Tibial artery (tissue), 4 donors: ENCODE measurements around the gene SLC38A2.

Experiments
- DNase-seq, 2 donors: peaks; one replicate each; pipeline ENCODE4 v3.0.0-alpha.2; 2019
- H3K27ac ChIP-seq, 2 donors: fragments of 200-600 bp; sonication (generic) in 1 of 2; 1 replicate in 1 of 2; 2 replicates in 1 of 2; pipeline ENCODE4 v1.5.1; 2018 to 2019; ENCODE audit warnings: mild to moderate bottlenecking in 1 of 2
- H3K27me3 ChIP-seq, 2 donors: fragments of 200-600 bp; sonication (generic) in 1 of 2; one replicate each; pipeline versions ENCODE4 v1.5.1 to v1.6.0; 2016 to 2019
- H3K36me3 ChIP-seq, 3 donors: fragments of 200-600 bp; sonication (generic) in 2 of 3; one replicate each; pipeline ENCODE4 v1.5.1; 2016 to 2019; ENCODE audit warnings: mild to moderate bottlenecking in 2 of 3
- H3K4me1 ChIP-seq, 4 donors: fragments of 200-600 bp; sonication (generic) in 2 of 4; 1 replicate in 3 of 4; 2 replicates in 1 of 4; pipeline ENCODE4 v1.5.1; 2016 to 2019
- H3K4me3 ChIP-seq, 2 donors: fragments of 200-600 bp; sonication (generic) in 1 of 2; 1 replicate in 1 of 2; 2 replicates in 1 of 2; pipeline ENCODE4 v1.5.1; 2018 to 2019; ENCODE audit warnings: mild to moderate bottlenecking in 2 of 2
- H3K9me3 ChIP-seq, 3 donors: fragments of 200-600 bp; sonication (generic) in 1 of 3; one replicate each; pipeline ENCODE4 v1.5.1; 2016 to 2019
- CTCF ChIP-seq, 2 experiments: fragments of 200-600 bp in 1 of 2; fragments of 450-650 bp in 1 of 2; IDR thresholded peaks; one replicate each; pipeline ENCODE4 v1.5.1; 2017 to 2019; ENCODE audit warnings: antibody characterized with exemption in 2 of 2, mild to moderate bottlenecking in 1 of 2, moderate library complexity in 1 of 2
- intact Hi-C: fragments of 100-400 bp; cut with DNase I; formaldehyde crosslinking; loops from one replicate; pipeline ENCODE4 v1.15.0; 2023; ENCODE audit warnings: low total_unique reads

The SLC38A2 gene

GRCh38 chr12:46379352-46379751 lies 6.8 kb upstream of the SLC38A2 start:
- intact Hi-C loops, result loop anchor here (10.0 kb wide), 2 partner anchors 195 to 225 kb away; no protein-coding TSS in a partner anchor
- Histone ChIP-seq H3K4me3 (no peak overlapping the region), H3K9me3 (no peaks in the 10 kb centered on the region), H3K27ac (no peak overlapping the region), H3K27me3 (no peaks in the 10 kb centered on the region), H3K4me1 (peaks cover 0 to 22% (median 12%) of the 10 kb centered on the region in 4 donors), H3K36me3 (no peaks in the 10 kb centered on the region)
- TF ChIP-seq CTCF (IDR thresholded peaks at IDR 0.05), result no peak
- no peak for DNase-seq

- no peak for DNase-seq
- Histone ChIP-seq H3K27ac (no peak overlapping the region), H3K4me1 (peaks cover 0 to 27% (median 17%) of the 10 kb centered on the region in 4 donors), H3K36me3 (no peaks in the 10 kb centered on the region), H3K9me3 (no peaks in the 10 kb centered on the region), H3K4me3 (no peak overlapping the region), H3K27me3 (no peaks in the 10 kb centered on the region)
- intact Hi-C loops, result loop anchor here (10.0 kb wide), 2 partner anchors 196 to 224 kb away; no protein-coding TSS in a partner anchor
- no peak for TF ChIP-seq CTCF (IDR thresholded peaks at IDR 0.05)
Observed at GRCh38 chr12:46378530-46378929, 6.0 kb upstream of the SLC38A2 start.

GRCh38 chr12:46377678-46378077 lies 5.1 kb upstream of the SLC38A2 start:
- no peak for TF ChIP-seq CTCF (IDR thresholded peaks at IDR 0.05)
- no peaks in the 10 kb centered on the region for H3K9me3 ChIP-seq
- H3K4me3 ChIP-seq, result no peak overlapping the region
- no peak for DNase-seq
- intact Hi-C loops, result loop anchor here (10.0 kb wide), 2 partner anchors 197 to 223 kb away; no protein-coding TSS in a partner anchor
- H3K27ac ChIP-seq, result no peak overlapping the region
- H3K4me1 ChIP-seq, result peaks cover 0 to 29% (median 19%) of the 10 kb centered on the region in 4 donors
- no peaks in the 10 kb centered on the region for H3K36me3 ChIP-seq
- no peaks in the 10 kb centered on the region for H3K27me3 ChIP-seq

GRCh38 chr12:46376579-46376978 lies 4.0 kb upstream of the SLC38A2 start:
- Histone ChIP-seq H3K4me3 (no peak overlapping the region), H3K27me3 (no peaks in the 10 kb centered on the region), H3K36me3 (peaks cover 0 to 9% (median 0%) of the 10 kb centered on the region in 3 donors), H3K9me3 (no peaks in the 10 kb centered on the region), H3K4me1 (peaks cover 0 to 18% (median 13%) of the 10 kb centered on the region in 4 donors), H3K27ac (no peak overlapping the region)
- DNase-seq, result no peak
- intact Hi-C loops, result loop anchor here (10.0 kb wide), 2 partner anchors 198 to 222 kb away; no protein-coding TSS in a partner anchor
- TF ChIP-seq CTCF (IDR thresholded peaks at IDR 0.05), result no peak

- intact Hi-C loops, result loop anchor here (5.0 to 10.0 kb wide), 4 partner anchors 107 to 288 kb away; partner anchors contain the start of gene SLC38A1
- peak overlapping the region in 1 of 2 donors; percentile 96 for H3K27ac ChIP-seq
- DNase-seq, result no peak
- no peak overlapping the region for H3K4me3 ChIP-seq
- H3K9me3 ChIP-seq, result no peaks in the 10 kb centered on the region
- peaks cover 15 to 28% (median 15%) of the 10 kb centered on the region in 3 donors for H3K36me3 ChIP-seq
- TF ChIP-seq CTCF (IDR thresholded peaks at IDR 0.05), result no peak
- H3K27me3 ChIP-seq, result no peaks in the 10 kb centered on the region
- peaks cover 0 to 19% (median 13%) of the 10 kb centered on the region in 4 donors for H3K4me1 ChIP-seq
Observed at GRCh38 chr12:46374711-46375110, 2.1 kb upstream of the SLC38A2 start.
